GM10847 (cell line): ENCODE results near the gene MID1IP1.
A peak's percentile ranks its signal among the peaks of the same experiment; 100 is the strongest.

Experiments used
- POLR2A ChIP-seq: IDR thresholded peaks from 2 replicates; pipeline ENCODE4 v1.6.1; 2011; ENCODE audit not compliant: insufficient read length; ENCODE audit errors: extremely low read depth

The MID1IP1 gene, protein sequence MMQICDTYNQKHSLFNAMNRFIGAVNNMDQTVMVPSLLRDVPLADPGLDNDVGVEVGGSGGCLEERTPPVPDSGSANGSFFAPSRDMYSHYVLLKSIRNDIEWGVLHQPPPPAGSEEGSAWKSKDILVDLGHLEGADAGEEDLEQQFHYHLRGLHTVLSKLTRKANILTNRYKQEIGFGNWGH

GRCh38 chrX:38800981-38801845 lies at the start of gene MID1IP1:
MID1IP1 (plus strand) TSS chrX:38801459; CDS start chrX:38804947, 3,488 bp downstream.
- no peak for TF ChIP-seq POLR2A

DNA sequence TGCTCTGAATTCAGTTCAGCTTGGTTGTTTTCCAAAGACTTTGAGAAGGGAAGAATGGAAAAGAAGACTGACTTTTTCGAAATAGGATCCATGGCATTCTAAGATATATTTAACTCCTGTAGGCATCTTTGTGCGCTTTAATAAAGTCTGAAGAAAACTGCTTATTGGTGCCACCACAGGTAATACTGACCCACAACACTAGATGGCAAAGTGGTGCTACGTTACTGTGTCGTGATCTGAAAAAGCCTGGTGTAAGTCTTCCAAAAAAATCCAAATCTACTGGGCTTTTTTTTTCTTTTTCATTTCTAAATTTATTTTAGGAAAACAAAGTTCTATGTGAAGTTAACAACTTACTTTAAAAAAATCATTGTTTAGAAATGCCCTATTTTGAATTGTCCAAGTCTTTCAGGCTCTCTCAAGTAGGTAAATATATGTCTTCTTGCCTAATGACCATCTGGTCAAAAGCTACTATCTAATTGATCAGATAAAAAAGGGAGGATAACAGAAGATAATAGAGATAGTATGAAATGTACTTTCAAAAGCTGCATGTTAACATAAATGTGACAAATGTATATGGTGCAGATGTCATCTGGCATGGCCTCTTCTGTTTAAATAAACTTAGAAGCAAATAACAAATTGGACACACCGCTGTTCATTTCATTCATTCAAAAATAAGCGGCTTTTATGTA lies 47.0 kb upstream of the MID1IP1 start:
- TF ChIP-seq POLR2A: no peak

DNA sequence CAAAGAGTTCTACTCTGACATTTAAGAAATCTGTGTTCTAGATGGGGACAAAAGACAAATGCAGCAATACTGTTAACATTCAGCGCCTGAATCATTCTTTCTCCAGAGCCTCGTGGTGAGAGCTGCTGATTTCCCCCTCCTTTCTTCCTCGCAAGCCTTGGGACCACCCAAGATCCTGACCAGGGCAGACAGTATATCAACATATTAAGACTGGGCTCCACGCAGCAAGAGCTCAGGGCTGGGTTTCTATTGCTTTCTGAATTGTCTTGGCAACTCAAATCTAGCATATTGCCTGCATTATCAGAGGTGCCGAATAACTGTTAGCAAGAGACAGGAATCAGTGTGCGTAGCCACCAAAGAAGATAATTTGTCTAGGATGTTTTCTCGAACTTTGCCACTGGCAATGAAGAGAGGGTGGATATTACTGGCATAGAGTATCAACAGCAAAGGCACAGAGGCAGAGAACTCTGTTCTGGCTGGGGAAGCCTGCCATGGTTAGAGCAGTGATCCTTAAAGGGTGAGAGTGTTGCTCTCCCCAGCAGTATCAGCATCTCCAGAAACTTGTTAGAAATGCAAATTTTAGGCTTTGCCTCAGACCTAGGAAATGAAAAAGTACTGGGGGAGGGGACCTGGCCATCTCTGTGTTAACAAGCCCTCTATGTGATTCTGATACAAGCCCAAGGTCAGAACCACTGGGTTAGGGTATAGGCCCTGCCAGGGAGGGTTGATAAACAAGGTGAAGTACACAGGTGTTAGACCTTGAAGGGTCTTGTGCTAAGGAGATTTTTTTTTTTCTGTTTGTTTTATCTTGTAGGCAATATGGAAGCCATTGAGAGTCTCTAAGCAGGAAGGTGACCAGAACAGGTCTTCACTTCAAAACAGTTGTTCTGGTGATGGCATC lies 46.2 kb upstream of the MID1IP1 start:
- TF ChIP-seq POLR2A: no peak

DNA sequence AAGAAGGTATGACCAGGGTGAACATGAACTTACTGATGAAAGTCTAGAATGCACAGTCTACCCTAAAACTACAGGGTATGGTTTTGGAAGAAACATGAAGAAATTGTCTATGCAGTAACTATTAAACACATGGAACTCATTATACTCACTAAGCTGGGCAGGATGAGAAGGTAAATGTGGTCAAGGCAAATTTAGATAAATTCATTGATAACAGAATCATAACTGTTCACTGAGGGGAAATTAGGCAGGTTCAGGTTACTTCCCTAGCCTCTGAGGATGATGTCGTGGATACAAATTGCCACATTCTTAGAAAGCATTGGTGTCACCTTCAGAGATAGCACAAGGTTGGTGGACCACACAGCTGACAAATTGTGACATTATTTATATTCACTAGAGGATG lies 40.4 kb upstream of the MID1IP1 start:
- no peak for TF ChIP-seq POLR2A

GRCh38 chrX:38768079-38768478 lies 33.2 kb upstream of the MID1IP1 start:
- TF ChIP-seq POLR2A: no peak

DNA sequence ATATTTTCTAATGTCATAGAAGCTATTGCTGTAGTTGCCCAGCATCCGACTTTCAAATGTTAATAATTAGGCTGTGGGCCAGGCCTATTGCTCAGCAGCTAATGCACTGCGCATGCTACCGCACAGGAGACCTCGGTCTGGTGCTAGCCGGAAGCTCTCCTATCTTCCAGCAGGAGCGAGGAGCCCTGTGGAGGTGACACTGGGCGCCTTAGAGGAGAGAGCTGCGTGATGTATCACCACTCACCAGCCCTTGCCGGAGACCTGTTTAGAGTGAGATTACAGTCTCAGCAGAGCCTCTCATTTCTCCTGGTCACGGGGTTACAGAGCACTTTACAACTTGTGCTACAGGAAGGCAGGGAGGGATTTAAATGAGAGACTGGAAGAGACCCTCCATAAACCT lies 31.1 kb upstream of the MID1IP1 start:
- TF ChIP-seq POLR2A: no peak

DNA sequence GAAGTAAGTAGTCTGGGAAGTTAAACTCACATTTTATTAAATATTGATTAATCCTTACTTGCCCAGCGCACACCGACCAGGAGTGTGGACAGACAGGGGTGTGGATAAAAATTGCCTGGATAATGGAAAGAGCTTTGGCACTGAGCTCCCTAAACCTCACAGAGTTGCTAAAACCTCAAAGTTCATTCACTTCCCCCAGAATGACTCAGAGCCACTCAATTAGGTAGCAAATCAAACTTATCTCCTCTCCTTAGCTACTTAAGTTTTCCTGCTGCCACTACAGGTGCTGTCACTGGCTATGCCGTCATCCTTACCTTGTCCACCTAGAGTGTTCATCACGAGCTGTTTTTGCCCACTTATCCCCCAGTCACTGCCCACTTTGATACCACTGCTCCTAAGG lies 27.0 kb upstream of the MID1IP1 start:
- TF ChIP-seq POLR2A: no peak

- no peak for TF ChIP-seq POLR2A
Measured at GRCh38 chrX:38796946-38797345, 4.3 kb upstream of the MID1IP1 start.

- TF ChIP-seq POLR2A: no peak
Measured at GRCh38 chrX:38798956-38799355, 2.3 kb upstream of the MID1IP1 start.

- TF ChIP-seq POLR2A: no peak
Measured at GRCh38 chrX:38799995-38800580, 1.2 kb upstream of the MID1IP1 start.

- no peak for TF ChIP-seq POLR2A
Measured at GRCh38 chrX:38803243-38803587, 2.0 kb downstream of the MID1IP1 start.

- TF ChIP-seq POLR2A: peak; percentile 47
Measured at GRCh38 chrX:38803588-38804431, 2.6 kb downstream of the MID1IP1 start.

DNA sequence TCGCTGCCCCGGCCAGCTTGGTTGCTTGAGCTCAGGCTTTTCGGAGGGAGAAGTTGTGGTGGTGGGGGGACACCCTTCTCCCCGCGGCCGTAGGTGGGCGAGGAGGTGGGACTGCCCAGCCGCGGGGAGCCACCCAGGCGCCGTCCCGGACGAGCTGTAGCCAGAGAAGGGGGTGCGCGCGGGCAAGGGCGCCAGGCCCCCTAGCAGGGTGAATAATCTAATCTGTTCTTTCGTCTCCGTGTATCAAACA lies 3.1 kb downstream of the MID1IP1 start:
- TF ChIP-seq POLR2A: no peak
